ENCODE results near the gene SAP25. TPM values are rescaled to one million over a fixed set of nuclear protein-coding genes. Genes with fewer than 3 reads are reported as not detected.

The SAP25 gene
- total RNA-seq, 5 donors from 2014 or later (not counting 1 experiment from before 2014, with no cell fraction given) = 61.2 to 129 (median 107) TPM

- no peak overlapping the region for H3K4me3 ChIP-seq (ENCODE audit: control insufficient read depth in 1 of 2, extremely low read depth in 1 of 2, low read length in 1 of 2)
- peaks cover 15 to 25% (median 16%) of the 10 kb centered on the region in 3 donors for H3K4me1 Mint-ChIP-seq
- 100% methylated on average over 12 of the region's 12 CpGs for WGBS (ENCODE audit: insufficient coverage)
- no peaks in the 10 kb centered on the region for H3K9me3 Mint-ChIP-seq
- peaks cover 16% of the 10 kb centered on the region for H3K36me3 Mint-ChIP-seq
- ATAC-seq (replicated peaks in 1 of 4) (no peak), DNase-seq (no peak)
- H3K27me3 Mint-ChIP-seq = no peaks in the 10 kb centered on the region
- H3K4me1 ChIP-seq (ENCODE audit: control insufficient read depth in 1 of 2, extremely low read depth in 1 of 2, insufficient read depth in 2 of 2, low read length in 2 of 2) = peaks cover 0 to 18% of the 10 kb centered on the region in 2 experiments
- no peak overlapping the region for H3K27ac ChIP-seq (ENCODE audit: low read length)
- ChIA-PET POLR2A (no interaction called here), CTCF (interaction anchor here in 1 of 2 donors (0.5 to 0.7 kb wide), 3 partner anchors 17 to 126 kb away, joined by 3 to 10 read pairs (median 6); no protein-coding TSS in a partner anchor)
- H3K36me3 ChIP-seq (ENCODE audit: control insufficient read depth in 2 of 2, extremely low read depth in 1 of 2, insufficient read depth in 1 of 2, low read length in 1 of 2) = peaks cover 17 to 39% of the 10 kb centered on the region in 2 donors
- no peak overlapping the region for H3K4me3 Mint-ChIP-seq
- H3K27me3 ChIP-seq (replicated peaks in 1 of 2; ENCODE audit: control insufficient read depth in 2 of 2, extremely low read depth in 1 of 2, insufficient read depth in 2 of 2, low read length in 1 of 2) = no peaks in the 10 kb centered on the region
- no peaks in the 10 kb centered on the region for H3K9me3 ChIP-seq
- no peak overlapping the region for H3K27ac Mint-ChIP-seq
Observed at GRCh38 chr7:100561491-100562194, 12.1 kb downstream of the SAP25 start.

- Histone ChIP-seq H3K4me3 (ENCODE audit: control insufficient read depth in 1 of 2, extremely low read depth in 1 of 2, low read length in 1 of 2) (no peak overlapping the region), H3K9me3 (no peaks in the 10 kb centered on the region), H3K27me3 (replicated peaks in 1 of 2; ENCODE audit: control insufficient read depth in 2 of 2, extremely low read depth in 1 of 2, insufficient read depth in 2 of 2, low read length in 1 of 2) (no peaks in the 10 kb centered on the region), H3K36me3 (ENCODE audit: control insufficient read depth in 2 of 2, extremely low read depth in 1 of 2, insufficient read depth in 1 of 2, low read length in 1 of 2) (peaks cover 30 to 52% of the 10 kb centered on the region in 2 donors), H3K27ac (ENCODE audit: low read length) (no peak overlapping the region), H3K4me1 (ENCODE audit: control insufficient read depth in 1 of 2, extremely low read depth in 1 of 2, insufficient read depth in 2 of 2, low read length in 2 of 2) (peaks cover 0 to 16% of the 10 kb centered on the region in 2 experiments)
- Mint-ChIP-seq H3K9me3 (no peaks in the 10 kb centered on the region), H3K4me1 (peaks cover 14 to 17% (median 15%) of the 10 kb centered on the region in 3 donors), H3K4me3 (no peak overlapping the region), H3K36me3 (peaks cover 28% of the 10 kb centered on the region), H3K27me3 (no peaks in the 10 kb centered on the region), H3K27ac (peak overlapping the region; percentile 57 to 67)
- no CpG with 5 or more reads among the region's 4 CpGs for WGBS (ENCODE audit: insufficient coverage)
- DNase-seq = no peak
- ChIA-PET POLR2A (interaction anchor here (0.6 to 1.0 kb wide), 3 partner anchors 48 to 1438 kb away, joined by 3 read pairs; no protein-coding TSS in a partner anchor), CTCF (interaction anchor here (0.6 to 2.4 kb wide), 20 partner anchors 10 to 584 kb away, joined by 3 to 17 read pairs (median 5); partner anchors contain the start of gene AGFG2 (in 1 of the 2))
- ATAC-seq (replicated peaks in 1 of 4) = no peak
Observed at GRCh38 chr7:100559127-100559526, 14.6 kb downstream of the SAP25 start.

GRCh38 chr7:100556541-100556940 is 17.2 kb downstream of the SAP25 start:
- no peaks in the 10 kb centered on the region for H3K9me3 Mint-ChIP-seq
- DNase-seq (no peak), ATAC-seq (replicated peaks in 1 of 4) (no peak)
- peak overlapping the region; percentile 59 to 69 for H3K27ac Mint-ChIP-seq
- peaks cover 24 to 59% of the 10 kb centered on the region in 2 donors for H3K36me3 ChIP-seq (ENCODE audit: control insufficient read depth in 2 of 2, extremely low read depth in 1 of 2, insufficient read depth in 1 of 2, low read length in 1 of 2)
- H3K4me1 Mint-ChIP-seq = peaks cover 9 to 16% (median 11%) of the 10 kb centered on the region in 3 donors
- POLR2A ChIA-PET = no interaction called here
- H3K4me1 ChIP-seq (ENCODE audit: control insufficient read depth in 1 of 2, extremely low read depth in 1 of 2, insufficient read depth in 2 of 2, low read length in 2 of 2) = peaks cover 0 to 10% of the 10 kb centered on the region in 2 experiments
- H3K4me3 Mint-ChIP-seq = no peak overlapping the region
- 100% methylated on average over 1 of the region's 4 CpGs for WGBS (ENCODE audit: insufficient coverage)
- H3K27me3 Mint-ChIP-seq = no peaks in the 10 kb centered on the region
- H3K36me3 Mint-ChIP-seq = peaks cover 32% of the 10 kb centered on the region
- CTCF ChIA-PET = interaction anchor here in 1 of 2 donors (0.5 kb wide), 1 partner anchor 174 kb away, joined by 4 read pairs; no protein-coding TSS in a partner anchor
- H3K4me3 ChIP-seq (ENCODE audit: control insufficient read depth in 1 of 2, extremely low read depth in 1 of 2, low read length in 1 of 2) = no peak overlapping the region
- no peak overlapping the region for H3K27ac ChIP-seq (ENCODE audit: low read length)
- H3K27me3 ChIP-seq (replicated peaks in 1 of 2; ENCODE audit: control insufficient read depth in 2 of 2, extremely low read depth in 1 of 2, insufficient read depth in 2 of 2, low read length in 1 of 2) = no peaks in the 10 kb centered on the region
- H3K9me3 ChIP-seq = no peaks in the 10 kb centered on the region

GRCh38 chr7:100555701-100556100 is 18.0 kb downstream of the SAP25 start:
- Mint-ChIP-seq H3K36me3 (peaks cover 32% of the 10 kb centered on the region), H3K4me1 (peaks cover 9 to 18% (median 14%) of the 10 kb centered on the region in 3 donors), H3K27me3 (no peaks in the 10 kb centered on the region), H3K27ac (peak overlapping the region; percentile 7 to 29), H3K4me3 (no peak overlapping the region), H3K9me3 (no peaks in the 10 kb centered on the region)
- Histone ChIP-seq H3K4me3 (ENCODE audit: control insufficient read depth in 1 of 2, extremely low read depth in 1 of 2, low read length in 1 of 2) (no peak overlapping the region), H3K4me1 (ENCODE audit: control insufficient read depth in 1 of 2, extremely low read depth in 1 of 2, insufficient read depth in 2 of 2, low read length in 2 of 2) (peaks cover 0 to 16% of the 10 kb centered on the region in 2 experiments), H3K27me3 (replicated peaks in 1 of 2; ENCODE audit: control insufficient read depth in 2 of 2, extremely low read depth in 1 of 2, insufficient read depth in 2 of 2, low read length in 1 of 2) (no peaks in the 10 kb centered on the region), H3K9me3 (no peaks in the 10 kb centered on the region), H3K36me3 (ENCODE audit: control insufficient read depth in 2 of 2, extremely low read depth in 1 of 2, insufficient read depth in 1 of 2, low read length in 1 of 2) (peaks cover 27 to 63% of the 10 kb centered on the region in 2 donors), H3K27ac (ENCODE audit: low read length) (no peak overlapping the region)
- POLR2A ChIA-PET = interaction anchor here (0.5 to 0.6 kb wide), 2 partner anchors 58 to 660 kb away, joined by 3 to 5 read pairs; no protein-coding TSS in a partner anchor
- no peak for DNase-seq
- 82% methylated on average over 3 of the region's 5 CpGs for WGBS (ENCODE audit: insufficient coverage)
- ATAC-seq (replicated peaks in 1 of 4) = no peak
- CTCF ChIA-PET = interaction anchor here in 1 of 2 donors (0.7 kb wide), 1 partner anchor 20 kb away, joined by 5 read pairs; no protein-coding TSS in a partner anchor

GRCh38 chr7:100553032-100553431 is 20.7 kb downstream of the SAP25 start:
- Histone ChIP-seq H3K36me3 (ENCODE audit: control insufficient read depth in 2 of 2, extremely low read depth in 1 of 2, insufficient read depth in 1 of 2, low read length in 1 of 2) (peaks cover 25 to 58% of the 10 kb centered on the region in 2 donors), H3K27me3 (replicated peaks in 1 of 2; ENCODE audit: control insufficient read depth in 2 of 2, extremely low read depth in 1 of 2, insufficient read depth in 2 of 2, low read length in 1 of 2) (no peaks in the 10 kb centered on the region), H3K27ac (ENCODE audit: low read length) (no peak overlapping the region), H3K9me3 (no peaks in the 10 kb centered on the region), H3K4me3 (ENCODE audit: control insufficient read depth in 1 of 2, extremely low read depth in 1 of 2, low read length in 1 of 2) (no peak overlapping the region), H3K4me1 (ENCODE audit: control insufficient read depth in 1 of 2, extremely low read depth in 1 of 2, insufficient read depth in 2 of 2, low read length in 2 of 2) (peaks cover 7 to 33% of the 10 kb centered on the region in 2 experiments)
- H3K9me3 Mint-ChIP-seq = no peaks in the 10 kb centered on the region
- WGBS (ENCODE audit: insufficient coverage) = 100% methylated on average over 1 of the region's 3 CpGs
- no peak for ATAC-seq (replicated peaks in 1 of 4)
- ChIA-PET CTCF (no interaction called here), POLR2A (no interaction called here)
- no peaks in the 10 kb centered on the region for H3K27me3 Mint-ChIP-seq
- H3K4me1 Mint-ChIP-seq = peaks cover 23 to 30% (median 25%) of the 10 kb centered on the region in 3 donors
- DNase-seq = no peak
- H3K27ac Mint-ChIP-seq = peak overlapping the region in 1 of 2 donors; percentile 9
- no peak overlapping the region for H3K4me3 Mint-ChIP-seq
- peaks cover 43% of the 10 kb centered on the region for H3K36me3 Mint-ChIP-seq

- CTCF ChIA-PET = no interaction called here
- peaks cover 12 to 38% of the 10 kb centered on the region in 2 experiments for H3K4me1 ChIP-seq (ENCODE audit: control insufficient read depth in 1 of 2, extremely low read depth in 1 of 2, insufficient read depth in 2 of 2, low read length in 2 of 2)
- H3K27ac Mint-ChIP-seq = peak overlapping the region; percentile 37 to 49
- H3K27me3 Mint-ChIP-seq = no peaks in the 10 kb centered on the region
- H3K36me3 Mint-ChIP-seq = peaks cover 43% of the 10 kb centered on the region
- H3K27me3 ChIP-seq (replicated peaks in 1 of 2; ENCODE audit: control insufficient read depth in 2 of 2, extremely low read depth in 1 of 2, insufficient read depth in 2 of 2, low read length in 1 of 2) = no peaks in the 10 kb centered on the region
- POLR2A ChIA-PET = no interaction called here
- no peak overlapping the region for H3K27ac ChIP-seq (ENCODE audit: low read length)
- peaks cover 25 to 58% of the 10 kb centered on the region in 2 donors for H3K36me3 ChIP-seq (ENCODE audit: control insufficient read depth in 2 of 2, extremely low read depth in 1 of 2, insufficient read depth in 1 of 2, low read length in 1 of 2)
- H3K9me3 Mint-ChIP-seq = no peaks in the 10 kb centered on the region
- WGBS (ENCODE audit: insufficient coverage) = 100% methylated on average over 2 of the region's 2 CpGs
- no peak for DNase-seq
- H3K4me1 Mint-ChIP-seq = peaks cover 28 to 35% (median 30%) of the 10 kb centered on the region in 3 donors
- H3K4me3 ChIP-seq (ENCODE audit: control insufficient read depth in 1 of 2, extremely low read depth in 1 of 2, low read length in 1 of 2) = no peak overlapping the region
- H3K4me3 Mint-ChIP-seq = no peak overlapping the region
- no peaks in the 10 kb centered on the region for H3K9me3 ChIP-seq
- ATAC-seq (replicated peaks in 1 of 4) = no peak
Observed at GRCh38 chr7:100552532-100552931, 21.2 kb downstream of the SAP25 start.
